Trophoblast cell (in vitro differentiated cells and primary cell): ENCODE results near the gene BCAN.

Experiments
- DNase-seq, 2 donors: peaks; one replicate each; pipeline ENCODE4 v3.0.0-alpha.2; 2016
- H2AFZ ChIP-seq: 2 replicates; pipeline ENCODE4 v1.6.1; 2013; ENCODE audit warnings: low read length, moderate library complexity, mild to moderate bottlenecking; ENCODE audit not compliant: insufficient read depth, poor library complexity
- H2AK5ac ChIP-seq: 2 replicates; pipeline ENCODE4 v1.6.1; 2013; ENCODE audit warnings: mild to moderate bottlenecking, low read length
- H2BK120ac ChIP-seq: 2 replicates; pipeline ENCODE4 v1.6.1; 2013; ENCODE audit warnings: low read length, mild to moderate bottlenecking, moderate library complexity; ENCODE audit not compliant: insufficient read depth, poor library complexity
- H2BK12ac ChIP-seq: 2 replicates; pipeline ENCODE4 v1.6.1; 2013; ENCODE audit warnings: mild to moderate bottlenecking, low read length, moderate library complexity
- H2BK5ac ChIP-seq: 2 replicates; pipeline ENCODE4 v1.6.1; 2013; ENCODE audit warnings: low read length, low read depth, moderate library complexity, mild to moderate bottlenecking; ENCODE audit not compliant: poor library complexity
- H3K14ac ChIP-seq: 2 replicates; pipeline ENCODE4 v1.6.1; 2013; ENCODE audit warnings: mild to moderate bottlenecking, low read length
- H3K18ac ChIP-seq: 2 replicates; pipeline ENCODE4 v1.6.1; 2013; ENCODE audit warnings: mild to moderate bottlenecking, low read length
- H3K23ac ChIP-seq: 2 replicates; pipeline ENCODE4 v1.6.1; 2013; ENCODE audit warnings: low read length
- H3K27ac ChIP-seq: 2 replicates; pipeline ENCODE4 v1.5.1; 2013; ENCODE audit warnings: low read depth, mild to moderate bottlenecking, inconsistent platforms, low read length, moderate library complexity
- H3K27me3 ChIP-seq: 2 replicates; pipeline ENCODE4 v1.6.1; 2013; ENCODE audit warnings: inconsistent platforms, mild to moderate bottlenecking, low read length, moderate library complexity; ENCODE audit not compliant: insufficient read depth
- H3K36me3 ChIP-seq, 2 experiments: 1 replicate in 1 of 2; 2 replicates in 1 of 2; pipeline ENCODE4 v1.6.1; 2013; ENCODE audit warnings: low read length in 2 of 2, mild to moderate bottlenecking in 2 of 2, moderate library complexity in 1 of 2; ENCODE audit not compliant: insufficient read depth in 2 of 2, control insufficient read depth in 1 of 2
- H3K4ac ChIP-seq: 2 replicates; pipeline ENCODE4 v1.6.1; 2013; ENCODE audit warnings: low read depth, mild to moderate bottlenecking, low read length, moderate library complexity
- H3K4me1 ChIP-seq, 2 experiments: 1 replicate in 1 of 2; 2 replicates in 1 of 2; pipeline ENCODE4 v1.6.1; 2013; ENCODE audit warnings: low read length in 2 of 2, mild to moderate bottlenecking in 2 of 2, moderate library complexity in 1 of 2; ENCODE audit not compliant: insufficient read depth in 2 of 2, control insufficient read depth in 1 of 2
- H3K4me2 ChIP-seq: 2 replicates; pipeline ENCODE4 v1.6.1; 2013; ENCODE audit warnings: inconsistent platforms, mild to moderate bottlenecking, low read length, moderate library complexity
- H3K4me3 ChIP-seq: 2 replicates; pipeline ENCODE4 v1.5.1; 2013; ENCODE audit warnings: mild to moderate bottlenecking, low read depth, low read length, inconsistent platforms
- H3K79me1 ChIP-seq: one replicate; pipeline ENCODE4 v1.6.1; 2013; ENCODE audit warnings: low read length
- H3K79me2 ChIP-seq: 2 replicates; pipeline ENCODE4 v1.6.1; 2013; ENCODE audit warnings: low read length, mild to moderate bottlenecking; ENCODE audit not compliant: control insufficient read depth, insufficient read depth, poor library complexity
- H3K9ac ChIP-seq: 2 replicates; pipeline ENCODE4 v1.6.1; 2013; ENCODE audit warnings: mild to moderate bottlenecking, low read length
- H3K9me3 ChIP-seq: 2 replicates; pipeline ENCODE4 v1.6.1; 2013; ENCODE audit warnings: low read depth, mild to moderate bottlenecking, control low read depth, inconsistent platforms, low read length; ENCODE audit not compliant: insufficient read depth
- H4K12ac ChIP-seq: 2 replicates; pipeline ENCODE4 v1.6.1; 2013; ENCODE audit warnings: low read depth, mild to moderate bottlenecking, low read length, moderate library complexity
- H4K8ac ChIP-seq: 2 replicates; pipeline ENCODE4 v1.6.1; 2013; ENCODE audit warnings: low read depth, mild to moderate bottlenecking, low read length, moderate library complexity
- H4K91ac ChIP-seq: one replicate; pipeline ENCODE4 v1.6.1; 2013; ENCODE audit warnings: low read depth, mild to moderate bottlenecking, low read length, moderate library complexity
- WGBS: extraction: QIAGEN DNeasy Blood & Tissue Kit; methylation state at CpG from one replicate; pipeline ENCODE4 v1.1.7; 2013; ENCODE audit warnings: missing lambda C conversion rate; ENCODE audit not compliant: insufficient read length, insufficient coverage; ENCODE audit errors: extremely low coverage; 5-methylcytosine and 5-hydroxymethylcytosine counted together

BCAN gene

DNA sequence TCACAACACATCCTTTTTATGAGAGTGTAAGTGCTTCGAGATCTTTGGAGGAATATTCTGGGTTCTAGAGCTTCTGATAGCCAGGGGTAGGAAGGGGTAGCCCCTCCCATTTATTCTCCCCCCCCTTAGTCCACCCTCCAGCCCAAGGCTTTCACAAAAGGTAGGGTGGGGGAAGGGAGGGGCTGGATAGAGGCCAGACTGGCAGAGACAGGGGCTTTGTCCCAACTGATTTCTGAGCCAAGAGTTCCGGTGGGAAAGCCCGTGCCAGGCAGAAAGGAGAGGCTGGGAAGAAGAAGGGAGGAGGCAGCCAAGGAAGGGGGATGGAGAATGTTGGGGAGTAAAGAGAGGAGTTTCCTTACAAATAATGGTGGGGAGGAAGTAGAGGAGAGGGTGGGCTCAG is 3.1 kb downstream of the BCAN start:
- DNase-seq, result no peak
- H3K14ac ChIP-seq, result no peak overlapping the region
- no peak overlapping the region for H3K4ac ChIP-seq
- no peak overlapping the region for H3K4me2 ChIP-seq
- H4K91ac ChIP-seq, result no peak overlapping the region
- H2BK120ac ChIP-seq, result no peak overlapping the region
- no peak overlapping the region for H2BK12ac ChIP-seq
- no peak overlapping the region for H3K18ac ChIP-seq
- no peak overlapping the region for H4K12ac ChIP-seq
- WGBS, result no CpG with 5 or more reads among the region's 3 CpGs
- no peak overlapping the region for H3K27ac ChIP-seq
- no peaks in the 10 kb centered on the region for H3K36me3 ChIP-seq
- H3K9ac ChIP-seq, result no peak overlapping the region
- no peak overlapping the region for H3K23ac ChIP-seq
- peaks cover 62% of the 10 kb centered on the region for H3K27me3 ChIP-seq
- no peaks in the 10 kb centered on the region for H3K79me1 ChIP-seq
- no peak overlapping the region for H2BK5ac ChIP-seq
- no peak overlapping the region for H2AFZ ChIP-seq
- no peak overlapping the region for H4K8ac ChIP-seq
- H3K4me1 ChIP-seq, result peaks cover 5 to 7% of the 10 kb centered on the region in 2 experiments
- H3K79me2 ChIP-seq, result no peaks in the 10 kb centered on the region
- no peak overlapping the region for H3K4me3 ChIP-seq
- no peak overlapping the region for H2AK5ac ChIP-seq
- peaks cover 15% of the 10 kb centered on the region for H3K9me3 ChIP-seq

DNA sequence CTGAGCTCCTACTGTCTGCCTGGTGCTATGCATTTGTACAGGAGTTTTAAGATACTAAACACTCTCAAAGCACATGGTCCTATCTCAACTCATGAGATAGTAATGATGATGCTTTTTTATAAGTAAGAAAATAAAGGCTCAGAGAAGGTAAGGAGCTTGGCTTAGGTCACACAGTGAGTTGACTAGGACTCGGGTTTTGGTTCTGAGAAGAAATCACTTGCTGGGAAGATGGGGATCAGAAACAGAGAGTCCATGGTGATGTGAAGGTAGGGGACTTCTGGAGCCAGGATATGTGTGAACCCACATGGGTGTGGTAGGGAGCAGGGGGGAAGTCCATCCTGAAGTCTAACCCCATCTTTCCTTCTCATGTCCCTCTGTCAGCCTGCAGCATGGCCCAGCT is 3.7 kb downstream of the BCAN start:
- no CpG with 5 or more reads among the region's 1 CpG for WGBS
- Histone ChIP-seq H3K4ac (no peak overlapping the region), H3K18ac (no peak overlapping the region), H3K79me2 (no peaks in the 10 kb centered on the region), H4K8ac (no peak overlapping the region), H3K23ac (no peak overlapping the region), H3K4me3 (no peak overlapping the region), H3K27ac (no peak overlapping the region), H4K91ac (no peak overlapping the region), H4K12ac (no peak overlapping the region), H2AFZ (no peak overlapping the region), H2BK5ac (no peak overlapping the region), H3K79me1 (no peaks in the 10 kb centered on the region), H3K27me3 (peaks cover 61% of the 10 kb centered on the region), H2BK120ac (no peak overlapping the region), H3K9ac (no peak overlapping the region), H3K36me3 (no peaks in the 10 kb centered on the region), H3K4me1 (peaks cover 5 to 7% of the 10 kb centered on the region in 2 experiments), H2BK12ac (no peak overlapping the region), H3K9me3 (peaks cover 15% of the 10 kb centered on the region), H3K4me2 (no peak overlapping the region), H2AK5ac (no peak overlapping the region), H3K14ac (no peak overlapping the region)
- DNase-seq, result no peak

DNA sequence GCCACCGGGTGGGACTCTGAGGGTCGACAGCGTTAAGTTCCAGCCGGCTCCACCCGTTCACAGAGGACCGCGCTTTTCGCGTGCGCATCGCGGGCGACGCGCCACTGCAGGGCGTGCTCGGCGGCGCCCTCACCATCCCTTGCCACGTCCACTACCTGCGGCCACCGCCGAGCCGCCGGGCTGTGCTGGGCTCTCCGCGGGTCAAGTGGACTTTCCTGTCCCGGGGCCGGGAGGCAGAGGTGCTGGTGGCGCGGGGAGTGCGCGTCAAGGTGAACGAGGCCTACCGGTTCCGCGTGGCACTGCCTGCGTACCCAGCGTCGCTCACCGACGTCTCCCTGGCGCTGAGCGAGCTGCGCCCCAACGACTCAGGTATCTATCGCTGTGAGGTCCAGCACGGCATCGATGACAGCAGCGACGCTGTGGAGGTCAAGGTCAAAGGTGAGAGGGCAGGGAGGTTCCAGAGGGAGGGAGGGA is 4.9 kb downstream of the BCAN start:
- Histone ChIP-seq H4K12ac (no peak overlapping the region), H3K36me3 (no peaks in the 10 kb centered on the region), H2BK120ac (no peak overlapping the region), H3K4me2 (no peak overlapping the region), H3K9me3 (peaks cover 13% of the 10 kb centered on the region), H3K4me1 (peaks cover 5 to 7% of the 10 kb centered on the region in 2 experiments), H2BK5ac (no peak overlapping the region), H2AK5ac (no peak overlapping the region), H3K79me1 (no peaks in the 10 kb centered on the region), H3K4me3 (no peak overlapping the region), H3K79me2 (no peaks in the 10 kb centered on the region), H3K4ac (no peak overlapping the region), H3K23ac (no peak overlapping the region), H2AFZ (no peak overlapping the region), H3K14ac (no peak overlapping the region), H4K8ac (no peak overlapping the region), H3K18ac (no peak overlapping the region), H3K27me3 (peaks cover 50% of the 10 kb centered on the region), H3K9ac (no peak overlapping the region), H4K91ac (no peak overlapping the region), H3K27ac (no peak overlapping the region), H2BK12ac (no peak overlapping the region)
- no peak for DNase-seq
- WGBS, result no CpG with 5 or more reads among the region's 51 CpGs

DNA sequence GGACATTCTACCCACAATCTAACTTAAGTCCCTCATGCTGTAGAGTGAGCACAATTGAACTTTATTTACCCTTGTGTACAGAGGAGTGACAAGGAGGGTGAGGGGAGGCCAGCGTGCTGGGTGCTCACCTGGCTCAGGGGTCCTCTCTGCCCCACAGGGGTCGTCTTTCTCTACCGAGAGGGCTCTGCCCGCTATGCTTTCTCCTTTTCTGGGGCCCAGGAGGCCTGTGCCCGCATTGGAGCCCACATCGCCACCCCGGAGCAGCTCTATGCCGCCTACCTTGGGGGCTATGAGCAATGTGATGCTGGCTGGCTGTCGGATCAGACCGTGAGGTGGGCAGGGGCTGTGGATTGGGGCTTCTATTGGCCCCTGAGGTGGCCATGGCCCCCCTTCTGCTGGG is 5.4 kb downstream of the BCAN start:
- Histone ChIP-seq H3K4me2 (no peak overlapping the region), H4K8ac (no peak overlapping the region), H3K4me3 (no peak overlapping the region), H3K9ac (no peak overlapping the region), H2BK12ac (no peak overlapping the region), H2BK5ac (no peak overlapping the region), H3K4me1 (peaks cover 1 to 2% of the 10 kb centered on the region in 2 experiments), H3K79me1 (no peaks in the 10 kb centered on the region), H3K9me3 (peaks cover 13% of the 10 kb centered on the region), H4K91ac (no peak overlapping the region), H3K4ac (no peak overlapping the region), H3K27ac (no peak overlapping the region), H3K36me3 (no peaks in the 10 kb centered on the region), H2BK120ac (no peak overlapping the region), H4K12ac (no peak overlapping the region), H3K23ac (no peak overlapping the region), H3K18ac (no peak overlapping the region), H3K14ac (no peak overlapping the region), H2AK5ac (no peak overlapping the region), H2AFZ (no peak overlapping the region), H3K79me2 (no peaks in the 10 kb centered on the region), H3K27me3 (peaks cover 46% of the 10 kb centered on the region)
- WGBS, result no CpG with 5 or more reads among the region's 10 CpGs
- DNase-seq, result no peak
